ENCODE measurements around the gene SYNE3. TPM values are rescaled to one million over a fixed set of nuclear protein-coding genes. Genes with fewer than 3 reads are reported as not detected.
A peak's percentile ranks its signal among the peaks of the same experiment; 100 is the strongest.

The SYNE3 gene
- total RNA-seq, 4 donors from 2014 or later, result 46.9 to 109 (median 88.6) TPM

DNA sequence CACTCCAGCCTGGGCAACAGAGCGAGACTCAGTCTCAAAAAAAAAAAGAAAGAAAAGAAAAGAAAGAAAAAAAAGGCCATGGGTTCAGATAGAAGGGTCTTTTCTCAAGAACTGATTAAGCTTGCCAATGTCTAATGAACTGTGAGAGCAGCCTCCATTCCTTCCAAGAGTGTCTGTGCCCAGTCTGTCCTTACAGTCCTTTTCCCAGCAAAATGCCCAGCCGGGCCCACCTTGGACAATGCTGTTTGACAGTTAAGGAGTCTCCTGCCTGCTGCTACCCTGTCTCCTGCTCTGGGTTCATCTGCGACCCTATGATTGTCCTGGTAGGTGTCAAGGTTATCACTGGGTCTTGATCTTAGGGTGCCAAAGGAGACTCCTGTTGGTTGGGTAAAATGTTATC lies 21.4 kb downstream of the SYNE3 start:
- no peak for ATAC-seq (ENCODE audit: low FRiP score)
- TF ChIP-seq, protein P1, sequence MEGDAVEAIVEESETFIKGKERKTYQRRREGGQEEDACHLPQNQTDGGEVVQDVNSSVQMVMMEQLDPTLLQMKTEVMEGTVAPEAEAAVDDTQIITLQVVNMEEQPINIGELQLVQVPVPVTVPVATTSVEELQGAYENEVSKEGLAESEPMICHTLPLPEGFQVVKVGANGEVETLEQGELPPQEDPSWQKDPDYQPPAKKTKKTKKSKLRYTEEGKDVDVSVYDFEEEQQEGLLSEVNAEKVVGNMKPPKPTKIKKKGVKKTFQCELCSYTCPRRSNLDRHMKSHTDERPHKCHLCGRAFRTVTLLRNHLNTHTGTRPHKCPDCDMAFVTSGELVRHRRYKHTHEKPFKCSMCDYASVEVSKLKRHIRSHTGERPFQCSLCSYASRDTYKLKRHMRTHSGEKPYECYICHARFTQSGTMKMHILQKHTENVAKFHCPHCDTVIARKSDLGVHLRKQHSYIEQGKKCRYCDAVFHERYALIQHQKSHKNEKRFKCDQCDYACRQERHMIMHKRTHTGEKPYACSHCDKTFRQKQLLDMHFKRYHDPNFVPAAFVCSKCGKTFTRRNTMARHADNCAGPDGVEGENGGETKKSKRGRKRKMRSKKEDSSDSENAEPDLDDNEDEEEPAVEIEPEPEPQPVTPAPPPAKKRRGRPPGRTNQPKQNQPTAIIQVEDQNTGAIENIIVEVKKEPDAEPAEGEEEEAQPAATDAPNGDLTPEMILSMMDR (IDR thresholded peaks at IDR 0.05), result no peak
- DNase-seq (ENCODE audit: low spot score), result no peak

DNA sequence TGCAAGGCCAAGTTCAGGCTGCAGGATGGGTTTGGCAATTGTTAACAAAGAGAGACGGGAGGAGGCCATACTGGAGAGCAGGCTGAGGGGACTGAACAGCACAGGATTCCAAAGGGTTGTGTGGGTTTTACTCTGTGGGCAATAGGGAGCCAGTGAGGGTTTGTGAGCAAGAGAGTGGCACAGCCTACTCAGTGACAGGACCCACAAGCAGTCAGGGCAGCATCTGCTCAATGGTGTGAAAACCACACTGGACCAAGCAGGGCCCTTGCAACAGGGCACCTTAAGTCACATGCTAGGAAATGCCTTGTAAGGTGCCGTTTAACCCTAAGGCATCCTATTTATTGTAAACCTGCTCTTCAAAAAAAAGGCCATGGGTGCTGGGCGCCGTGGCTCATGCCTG lies 22.0 kb downstream of the SYNE3 start:
- ATAC-seq (ENCODE audit: low FRiP score) (no peak), DNase-seq (ENCODE audit: low spot score) (no peak)
- TF ChIP-seq, protein P1 (IDR thresholded peaks at IDR 0.05), result no peak

DNA sequence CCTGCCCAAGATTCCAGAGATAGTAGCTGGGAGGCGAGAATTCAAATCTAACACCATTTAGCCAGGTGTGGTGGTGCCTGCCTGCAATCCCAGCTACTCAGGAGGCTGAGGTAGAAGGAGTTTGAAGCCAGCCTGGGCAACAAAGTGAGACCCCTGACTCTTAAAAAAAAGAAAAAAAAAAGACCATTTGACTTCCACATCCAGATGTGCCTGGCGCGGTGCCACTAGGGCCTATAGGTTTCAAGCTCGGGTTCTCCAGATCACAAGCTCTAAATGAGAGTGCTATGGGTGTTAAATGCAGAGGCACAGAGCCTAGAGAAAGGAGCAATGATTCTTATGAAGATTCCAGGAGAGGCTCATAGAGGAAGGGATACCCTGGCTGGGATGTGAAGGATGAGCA lies 22.5 kb downstream of the SYNE3 start:
- no peak for DNase-seq (ENCODE audit: low spot score)
- ATAC-seq (ENCODE audit: low FRiP score), result no peak
- TF ChIP-seq, protein P1 (IDR thresholded peaks at IDR 0.05), result no peak

DNA sequence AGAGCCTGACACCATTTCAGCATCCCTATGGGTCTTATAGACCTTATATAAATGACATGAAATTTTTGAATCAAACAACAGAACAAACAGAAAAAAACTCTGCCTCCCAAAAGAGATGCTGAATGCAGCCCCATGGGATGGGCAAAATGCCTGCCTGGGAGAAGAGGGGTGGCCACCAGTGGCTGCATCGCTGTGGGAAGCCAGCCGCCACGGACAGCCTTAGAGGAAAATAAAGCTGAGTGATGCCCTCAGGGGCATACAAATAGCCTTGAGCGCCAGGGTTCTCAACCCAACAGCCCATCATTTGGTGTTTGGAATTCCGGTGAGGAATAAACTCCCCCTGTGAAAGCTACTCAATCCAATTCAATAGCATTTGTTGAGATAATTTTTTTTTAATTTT lies 22.9 kb downstream of the SYNE3 start:
- ATAC-seq (ENCODE audit: low FRiP score), result no peak
- no peak for DNase-seq (ENCODE audit: low spot score)
- TF ChIP-seq, protein P1 (IDR thresholded peaks at IDR 0.05), result no peak

DNA sequence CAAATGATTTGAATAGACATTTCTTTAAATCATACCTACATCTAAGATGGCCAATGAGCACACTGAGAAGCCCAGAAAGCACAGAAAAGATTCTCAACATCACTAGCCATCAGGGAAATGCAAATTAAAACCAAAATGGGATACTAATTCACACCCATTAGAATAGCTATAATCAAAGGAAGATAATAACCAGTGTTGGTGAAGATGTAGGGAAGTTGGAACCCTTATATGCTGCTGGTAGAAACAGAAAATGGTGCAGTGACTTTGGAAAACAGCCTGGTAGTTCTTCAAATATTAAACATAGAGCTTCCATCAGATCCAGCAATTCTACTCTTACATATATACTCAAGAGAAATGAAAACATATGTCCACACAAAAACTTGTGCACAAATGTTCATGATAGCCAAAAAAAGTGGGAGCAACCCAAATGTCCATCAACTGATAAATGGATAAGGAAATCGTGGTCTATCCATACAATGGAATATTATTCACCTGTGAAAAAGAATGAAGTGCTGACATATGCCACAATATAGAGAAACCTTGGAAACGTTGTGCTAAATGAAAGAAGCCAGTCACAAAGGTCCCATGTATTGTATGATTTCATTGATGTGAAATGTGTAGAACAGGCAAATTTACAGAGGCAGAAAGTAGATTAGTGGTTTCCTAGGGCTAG lies 24.4 kb downstream of the SYNE3 start:
- ATAC-seq (ENCODE audit: low FRiP score) (no peak), DNase-seq (ENCODE audit: low spot score) (no peak)

DNA sequence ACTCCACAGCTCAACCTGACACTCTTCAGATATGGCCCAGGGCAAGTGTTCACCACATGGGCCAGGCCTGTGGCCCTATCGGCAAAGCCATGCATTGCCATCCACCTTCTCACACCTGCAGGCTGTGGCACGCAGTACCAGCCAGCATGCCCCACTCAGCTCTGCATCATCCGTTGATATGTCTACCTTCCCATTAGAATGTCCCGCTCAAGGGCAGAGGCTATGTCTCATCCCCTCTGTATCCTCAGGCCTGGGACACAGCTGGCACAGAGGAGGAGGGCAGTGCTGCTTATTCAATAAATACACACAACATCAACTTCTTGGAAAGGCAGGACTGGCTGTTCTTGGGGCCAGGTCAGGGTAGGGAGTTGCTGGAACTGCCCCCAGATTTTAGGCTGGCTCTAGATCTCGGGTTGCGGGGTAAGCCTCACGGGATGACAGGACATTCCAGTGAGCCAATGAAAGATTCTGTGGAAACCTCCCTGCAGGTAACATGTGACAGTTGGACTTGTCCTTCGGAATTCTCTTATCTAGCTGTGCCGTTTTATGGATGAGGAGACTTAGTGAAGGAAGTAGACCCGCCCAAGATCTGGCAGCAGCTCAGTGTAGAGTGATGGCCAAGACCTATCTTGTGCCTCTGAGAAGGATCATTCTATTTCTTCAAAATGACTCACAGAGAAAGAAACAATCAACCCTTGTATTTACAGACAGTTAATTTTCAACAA lies 25.6 kb downstream of the SYNE3 start:
- DNase-seq (ENCODE audit: low spot score) (no peak), ATAC-seq (ENCODE audit: low FRiP score) (peak; percentile 50)
- TF ChIP-seq, protein P1 (IDR thresholded peaks at IDR 0.05), result no peak

More for the DNA sequence above, 24.4 kb downstream of the SYNE3 start:
- TF ChIP-seq, protein P1 (IDR thresholded peaks at IDR 0.05), result no peak

DNA sequence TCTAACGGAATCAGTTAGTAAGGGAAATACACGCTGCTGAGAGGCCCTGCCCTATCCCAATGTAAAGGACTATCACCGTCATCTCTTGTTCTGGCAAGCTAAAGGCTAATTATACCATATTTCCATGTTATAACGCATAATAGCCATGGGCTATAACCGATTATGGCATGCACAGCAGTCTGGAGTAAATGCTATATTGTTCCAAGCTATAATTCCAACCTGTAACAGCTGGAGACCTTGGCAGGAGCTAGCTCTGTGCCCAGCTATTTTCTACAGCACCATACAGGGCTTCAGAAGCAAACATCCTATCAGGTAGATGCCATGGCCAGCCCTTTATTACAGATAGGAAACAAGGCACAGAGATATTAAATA lies 26.3 kb downstream of the SYNE3 start:
- TF ChIP-seq, protein P1 (IDR thresholded peaks at IDR 0.05), result no peak
- no peak for DNase-seq (ENCODE audit: low spot score)
- ATAC-seq (ENCODE audit: low FRiP score), result no peak

Measured in omental fat pad (tissue), 4 donors.